Nephron (organoid): ENCODE measurements around the gene LRP5.

Experiments used
- H3K27ac Mint-ChIP-seq, 3 experiments: 2 replicates each; pipeline ENCODE4 v1.8.0; 2020; ENCODE audit warnings: mixed read lengths in 3 of 3, mild to moderate bottlenecking in 2 of 3, moderate library complexity in 1 of 3
- H3K27me3 Mint-ChIP-seq: 2 replicates; pipeline ENCODE4 v1.8.0; 2021; ENCODE audit warnings: low read depth, mild to moderate bottlenecking, moderate library complexity, mixed read lengths
- H3K36me3 Mint-ChIP-seq: 2 replicates; pipeline ENCODE4 v1.8.0; 2020; ENCODE audit warnings: low read depth, mixed read lengths
- H3K4me1 Mint-ChIP-seq: 2 replicates; pipeline ENCODE4 v1.8.0; 2020; ENCODE audit warnings: mixed read lengths
- H3K4me3 Mint-ChIP-seq, 3 experiments: 2 replicates each; pipeline ENCODE4 v1.8.0; 2020; ENCODE audit warnings: mild to moderate bottlenecking in 3 of 3, mixed read lengths in 3 of 3, moderate library complexity in 2 of 3
- H3K9me3 Mint-ChIP-seq: 2 replicates; pipeline ENCODE4 v1.8.0; 2020; ENCODE audit warnings: mixed read lengths
- CTCF ChIP-seq, 3 experiments: fragments of 200-600 bp; sonication (generic); IDR thresholded peaks; one replicate each; pipeline ENCODE4 v1.5.0; 2021; ENCODE audit warnings: antibody characterized with exemption in 3 of 3; ENCODE audit not compliant: unreplicated experiment in 3 of 3

LRP5 gene

GRCh38 chr11:68385128-68385527 is 72.7 kb downstream of the LRP5 start:
- Mint-ChIP-seq H3K4me1 (peaks cover 19% of the 10 kb centered on the region), H3K27ac (no peak overlapping the region), H3K27me3 (no peaks in the 10 kb centered on the region), H3K9me3 (no peaks in the 10 kb centered on the region), H3K4me3 (no peak overlapping the region), H3K36me3 (peaks cover 10% of the 10 kb centered on the region)
- no peak for TF ChIP-seq CTCF (IDR thresholded peaks at IDR 0.05; ENCODE audit: unreplicated experiment in 3 of 3)

- no peak for TF ChIP-seq CTCF (IDR thresholded peaks at IDR 0.05; ENCODE audit: unreplicated experiment in 3 of 3)
- H3K27me3 Mint-ChIP-seq, result no peaks in the 10 kb centered on the region
- H3K9me3 Mint-ChIP-seq, result no peaks in the 10 kb centered on the region
- peaks cover 16% of the 10 kb centered on the region for H3K36me3 Mint-ChIP-seq
- H3K4me1 Mint-ChIP-seq, result peaks cover 6% of the 10 kb centered on the region
- no peak overlapping the region for H3K4me3 Mint-ChIP-seq
- H3K27ac Mint-ChIP-seq, result no peak overlapping the region
These were observed 74.1 kb downstream of the LRP5 start for GRCh38 chr11:68386331-68386978.

- no peak for TF ChIP-seq CTCF (IDR thresholded peaks at IDR 0.05; ENCODE audit: unreplicated experiment in 3 of 3)
- H3K27ac Mint-ChIP-seq, result peak overlapping the region in 1 of 3 experiments; percentile 27
- no peaks in the 10 kb centered on the region for H3K9me3 Mint-ChIP-seq
- H3K4me1 Mint-ChIP-seq, result no peaks in the 10 kb centered on the region
- H3K36me3 Mint-ChIP-seq, result peaks cover 21% of the 10 kb centered on the region
- H3K27me3 Mint-ChIP-seq, result no peaks in the 10 kb centered on the region
- no peak overlapping the region for H3K4me3 Mint-ChIP-seq
These were observed 75.4 kb downstream of the LRP5 start for GRCh38 chr11:68387840-68388239.

DNA sequence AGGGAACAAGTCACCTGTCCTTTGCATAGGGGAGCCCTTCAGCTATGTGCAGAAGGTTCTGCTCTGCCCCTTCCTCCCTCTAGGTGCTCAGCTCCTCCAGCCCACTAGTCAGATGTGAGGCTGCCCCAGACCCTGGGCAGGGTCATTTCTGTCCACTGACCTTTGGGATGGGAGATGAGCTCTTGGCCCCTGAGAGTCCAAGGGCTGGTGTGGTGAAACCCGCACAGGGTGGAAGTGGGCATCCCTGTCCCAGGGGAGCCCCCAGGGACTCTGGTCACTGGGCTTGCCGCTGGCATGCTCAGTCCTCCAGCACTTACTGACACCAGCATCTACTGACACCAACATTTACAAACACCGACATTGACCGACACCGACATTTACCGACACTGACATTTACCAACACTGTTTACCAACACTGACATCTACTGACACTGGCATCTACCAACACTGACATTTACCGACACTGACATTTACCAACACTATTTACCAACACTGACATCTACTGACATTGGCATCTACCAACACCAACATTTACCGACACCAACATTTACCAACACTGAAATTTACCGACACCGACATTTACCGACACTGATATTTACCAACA is 76.3 kb downstream of the LRP5 start:
- no peak for TF ChIP-seq CTCF (IDR thresholded peaks at IDR 0.05; ENCODE audit: unreplicated experiment in 3 of 3)
- no peaks in the 10 kb centered on the region for H3K4me1 Mint-ChIP-seq
- no peaks in the 10 kb centered on the region for H3K27me3 Mint-ChIP-seq
- no peaks in the 10 kb centered on the region for H3K9me3 Mint-ChIP-seq
- peaks cover 25% of the 10 kb centered on the region for H3K36me3 Mint-ChIP-seq
- no peak overlapping the region for H3K27ac Mint-ChIP-seq
- no peak overlapping the region for H3K4me3 Mint-ChIP-seq

DNA sequence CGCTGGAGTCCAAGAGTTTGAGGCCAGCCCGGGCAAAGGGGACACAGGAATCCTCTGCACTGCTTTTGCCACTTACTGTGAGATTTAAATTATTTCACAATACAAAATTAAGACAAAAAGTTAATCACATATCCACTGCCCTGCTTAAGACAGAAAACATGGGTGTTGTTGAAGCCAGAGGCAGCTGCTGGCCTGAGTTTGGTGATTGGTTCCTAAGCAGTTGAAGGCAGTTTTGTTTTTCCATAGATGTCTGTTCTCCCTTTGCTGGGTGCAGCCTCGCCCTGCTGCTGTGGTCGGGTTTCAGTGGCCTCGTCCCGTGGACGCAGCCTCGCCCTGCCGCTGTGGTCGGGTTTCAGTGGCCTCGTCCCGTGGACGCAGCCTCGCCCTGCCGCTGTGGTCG is 77.9 kb downstream of the LRP5 start:
- Mint-ChIP-seq H3K27ac (no peak overlapping the region), H3K36me3 (peaks cover 36% of the 10 kb centered on the region), H3K4me3 (no peak overlapping the region), H3K4me1 (peaks cover 10% of the 10 kb centered on the region), H3K27me3 (no peaks in the 10 kb centered on the region), H3K9me3 (no peaks in the 10 kb centered on the region)
- no peak for TF ChIP-seq CTCF (IDR thresholded peaks at IDR 0.05; ENCODE audit: unreplicated experiment in 3 of 3)

- peaks cover 24% of the 10 kb centered on the region for H3K4me1 Mint-ChIP-seq
- no peak overlapping the region for H3K4me3 Mint-ChIP-seq
- H3K9me3 Mint-ChIP-seq, result no peaks in the 10 kb centered on the region
- no peak overlapping the region for H3K27ac Mint-ChIP-seq
- no peaks in the 10 kb centered on the region for H3K27me3 Mint-ChIP-seq
- no peak for TF ChIP-seq CTCF (IDR thresholded peaks at IDR 0.05; ENCODE audit: unreplicated experiment in 3 of 3)
- peaks cover 31% of the 10 kb centered on the region for H3K36me3 Mint-ChIP-seq
These were observed 80.4 kb downstream of the LRP5 start for GRCh38 chr11:68392822-68393221.
